Right renal pelvis (tissue), 4 donors: Measurements from ENCODE around the gene KPNB1. TPM values are rescaled to one million over a fixed set of nuclear protein-coding genes. Genes with fewer than 3 reads are reported as not detected.
A peak's percentile ranks its signal among the peaks of the same experiment; 100 is the strongest.

Source experiments
- DNase-seq, 4 donors: peaks; one replicate each; pipeline ENCODE4 v3.0.0-alpha.2; 2013; ENCODE audit warnings: low read depth in 4 of 4, low spot score in 3 of 4, missing footprints in 1 of 4
- polyA plus RNA-seq, 4 donors: library from polyadenylated mRNA; unstranded; fragments of 120-200 nt; gene quantifications; one replicate each; pipeline ENCODE4 v1.2.1, GENCODE V29; 2013; ENCODE audit not compliant: insufficient read length in 4 of 4

KPNB1 gene
- polyA plus RNA-seq, 4 donors, result 222 to 265 (median 250) TPM

- DNase-seq, result no peak
Measured at GRCh38 chr17:47724705-47725104, 75.0 kb downstream of the KPNB1 start.

GRCh38 chr17:47725446-47726111 is 75.9 kb downstream of the KPNB1 start:
- no peak for DNase-seq

- DNase-seq, result no peak
Measured at GRCh38 chr17:47726796-47727703, 77.3 kb downstream of the KPNB1 start.

- DNase-seq, result no peak
Measured at GRCh38 chr17:47727704-47728036, 78.0 kb downstream of the KPNB1 start.

GRCh38 chr17:47728214-47728877 is 78.6 kb downstream of the KPNB1 start:
- no peak for DNase-seq

- DNase-seq, result no peak
Measured at GRCh38 chr17:47729476-47729875, 79.8 kb downstream of the KPNB1 start.

GRCh38 chr17:47730681-47731080 is 81.0 kb downstream of the KPNB1 start:
- no peak for DNase-seq

GRCh38 chr17:47731396-47731795 is 81.7 kb downstream of the KPNB1 start:
- no peak for DNase-seq

GRCh38 chr17:47732399-47733046 is 82.8 kb downstream of the KPNB1 start:
- no peak for DNase-seq

- DNase-seq, result peak in 1 of 4 donors; percentile 23
Measured at GRCh38 chr17:47733047-47733673, 83.4 kb downstream of the KPNB1 start, which contains the start of gene TBX21. Gene TBX21, plus strand, starts transcription at chr17:47733236. Its CDS starts 219 bp downstream, at chr17:47733455.

GRCh38 chr17:47733674-47734410 is 84.1 kb downstream of the KPNB1 start:
- no peak for DNase-seq

- no peak for DNase-seq
Measured at GRCh38 chr17:47735139-47735464, 85.4 kb downstream of the KPNB1 start.

Other genes with a start within 250 kb of the KPNB1 start
- 100 to 1,000 TPM; 136 to 164 (median 143) TPM for gene NPEPPS, start 118.8 kb upstream of the KPNB1 start, polyA plus RNA-seq
- 10 to 100 TPM; 23.5 to 31.4 (median 27.1) TPM for gene TBKBP1, start 44.2 kb downstream of the KPNB1 start, polyA plus RNA-seq
- gene TBX21, start 83.3 kb downstream of the KPNB1 start, polyA plus RNA-seq, result under 1 TPM; 0.05 to 0.37 (median 0.11) TPM
- 10 to 100 TPM; 11.4 to 14.1 (median 11.9) TPM for gene OSBPL7, start 171.9 kb downstream of the KPNB1 start, polyA plus RNA-seq
- 10 to 100 TPM; 54.5 to 63.0 (median 55.7) TPM for gene MRPL10, start 181.6 kb downstream of the KPNB1 start, polyA plus RNA-seq
- 1 to 10 TPM; 1.8 to 2.6 (median 2.3) TPM for gene LRRC46, start 181.8 kb downstream of the KPNB1 start, polyA plus RNA-seq
- 10 to 100 TPM; 42.4 to 62.5 (median 60.2) TPM for gene SCRN2, start 191.4 kb downstream of the KPNB1 start, polyA plus RNA-seq
- gene SP6, start 201.2 kb downstream of the KPNB1 start, polyA plus RNA-seq, result 1 to 10 TPM; 2.3 to 3.3 (median 2.9) TPM
- gene SP2, start 246.3 kb downstream of the KPNB1 start, polyA plus RNA-seq, result 10 to 100 TPM; 24.3 to 25.7 (median 25.4) TPM